Measurements from ENCODE around the gene MYH11.

DNA sequence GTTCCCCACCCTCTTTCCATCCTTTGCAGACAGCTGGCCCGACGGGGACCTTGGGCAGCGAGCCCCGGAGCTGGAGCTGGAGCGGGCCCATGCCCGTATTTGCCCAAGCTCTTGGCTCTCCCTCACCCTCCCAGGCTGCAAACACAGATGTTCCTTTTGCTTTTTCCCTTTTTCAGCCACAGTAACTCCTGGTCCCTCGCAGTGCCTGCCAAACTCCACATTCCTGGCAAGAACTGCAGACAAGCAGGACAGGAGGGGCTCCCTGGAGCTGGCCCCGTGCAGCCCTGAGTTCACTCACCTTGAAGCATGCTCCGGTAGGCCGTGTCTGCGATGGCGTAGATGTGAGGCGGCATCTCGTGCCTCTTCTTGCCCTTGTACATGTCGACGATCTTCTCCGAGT lies 33.9 kb downstream of the MYH11 start:
- TF ChIP-seq, protein P1, sequence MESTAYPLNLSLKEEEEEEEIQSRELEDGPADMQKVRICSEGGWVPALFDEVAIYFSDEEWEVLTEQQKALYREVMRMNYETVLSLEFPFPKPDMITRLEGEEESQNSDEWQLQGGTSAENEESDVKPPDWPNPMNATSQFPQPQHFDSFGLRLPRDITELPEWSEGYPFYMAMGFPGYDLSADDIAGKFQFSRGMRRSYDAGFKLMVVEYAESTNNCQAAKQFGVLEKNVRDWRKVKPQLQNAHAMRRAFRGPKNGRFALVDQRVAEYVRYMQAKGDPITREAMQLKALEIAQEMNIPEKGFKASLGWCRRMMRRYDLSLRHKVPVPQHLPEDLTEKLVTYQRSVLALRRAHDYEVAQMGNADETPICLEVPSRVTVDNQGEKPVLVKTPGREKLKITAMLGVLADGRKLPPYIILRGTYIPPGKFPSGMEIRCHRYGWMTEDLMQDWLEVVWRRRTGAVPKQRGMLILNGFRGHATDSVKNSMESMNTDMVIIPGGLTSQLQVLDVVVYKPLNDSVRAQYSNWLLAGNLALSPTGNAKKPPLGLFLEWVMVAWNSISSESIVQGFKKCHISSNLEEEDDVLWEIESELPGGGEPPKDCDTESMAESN (CRISPR knock-in tag; conservative IDR thresholded peaks at IDR 0.05): no peak
- TF ChIP-seq SIN3A (IDR thresholded peaks at IDR 0.05; ENCODE audit: borderline replicate concordance, low read depth, low read length) (no peak), STAG1 (CRISPR knock-in tag; IDR thresholded peaks at IDR 0.05) (no peak), FOSL2 (CRISPR knock-in tag; IDR thresholded peaks at IDR 0.05) (no peak), ETV6 (CRISPR knock-in tag; conservative IDR thresholded peaks at IDR 0.05) (no peak), EZH2 (conservative IDR thresholded peaks at IDR 0.05; ENCODE audit: low read depth, low read length) (no peak), PAX8 (CRISPR knock-in tag; IDR thresholded peaks at IDR 0.05; ENCODE audit: borderline replicate concordance) (no peak)
- TF ChIP-seq, protein P2, sequence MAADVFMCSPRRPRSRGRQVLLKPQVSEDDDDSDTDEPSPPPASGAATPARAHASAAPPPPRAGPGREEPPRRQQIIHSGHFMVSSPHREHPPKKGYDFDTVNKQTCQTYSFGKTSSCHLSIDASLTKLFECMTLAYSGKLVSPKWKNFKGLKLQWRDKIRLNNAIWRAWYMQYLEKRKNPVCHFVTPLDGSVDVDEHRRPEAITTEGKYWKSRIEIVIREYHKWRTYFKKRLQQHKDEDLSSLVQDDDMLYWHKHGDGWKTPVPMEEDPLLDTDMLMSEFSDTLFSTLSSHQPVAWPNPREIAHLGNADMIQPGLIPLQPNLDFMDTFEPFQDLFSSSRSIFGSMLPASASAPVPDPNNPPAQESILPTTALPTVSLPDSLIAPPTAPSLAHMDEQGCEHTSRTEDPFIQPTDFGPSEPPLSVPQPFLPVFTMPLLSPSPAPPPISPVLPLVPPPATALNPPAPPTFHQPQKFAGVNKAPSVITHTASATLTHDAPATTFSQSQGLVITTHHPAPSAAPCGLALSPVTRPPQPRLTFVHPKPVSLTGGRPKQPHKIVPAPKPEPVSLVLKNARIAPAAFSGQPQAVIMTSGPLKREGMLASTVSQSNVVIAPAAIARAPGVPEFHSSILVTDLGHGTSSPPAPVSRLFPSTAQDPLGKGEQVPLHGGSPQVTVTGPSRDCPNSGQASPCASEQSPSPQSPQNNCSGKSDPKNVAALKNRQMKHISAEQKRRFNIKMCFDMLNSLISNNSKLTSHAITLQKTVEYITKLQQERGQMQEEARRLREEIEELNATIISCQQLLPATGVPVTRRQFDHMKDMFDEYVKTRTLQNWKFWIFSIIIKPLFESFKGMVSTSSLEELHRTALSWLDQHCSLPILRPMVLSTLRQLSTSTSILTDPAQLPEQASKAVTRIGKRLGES (CRISPR knock-in tag; IDR thresholded peaks at IDR 0.05; ENCODE audit: borderline replicate concordance): no peak

Measured in HepG2 (cell line).